CD14-positive monocyte (primary cell): ENCODE results near the gene RAB25. TPM values are rescaled to one million over a fixed set of nuclear protein-coding genes. Genes with fewer than 3 reads are reported as not detected.
A peak's percentile ranks its signal among the peaks of the same experiment; 100 is the strongest.

Experiments
- DNase-seq, 3 donors: peaks; one replicate each; pipeline ENCODE4 v3.0.0-alpha.2; 2011 to 2022
- H2AFZ ChIP-seq: 2 replicates; pipeline ENCODE4 v1.6.0; 2012; ENCODE audit warnings: mild to moderate bottlenecking, low read depth, low read length, inconsistent platforms; ENCODE audit not compliant: insufficient read depth, poor library complexity, severe bottlenecking
- H3K27ac ChIP-seq, 2 donors: 1 replicate in 1 of 2; 2 replicates in 1 of 2; pipeline ENCODE4 v1.5.1; 2012 to 2013; ENCODE audit warnings: low read length in 2 of 2, control low read depth in 1 of 2, inconsistent platforms in 1 of 2, low read depth in 1 of 2, mild to moderate bottlenecking in 1 of 2
- H3K27me3 ChIP-seq, 2 donors: one replicate each; pipeline versions ENCODE4 v1.6.0 to v1.6.1; 2011 to 2013; ENCODE audit warnings: low read length in 2 of 2; ENCODE audit not compliant: control insufficient read depth in 2 of 2, insufficient read depth in 2 of 2
- H3K36me3 ChIP-seq, 2 donors: replicated peaks in 1 of 2; 1 replicate in 1 of 2; 2 replicates in 1 of 2; pipeline versions ENCODE4 v1.5.1 to v1.6.1; 2012 to 2013; ENCODE audit warnings: low read length in 2 of 2, control low read depth in 1 of 2, inconsistent platforms in 1 of 2, mild to moderate bottlenecking in 1 of 2; ENCODE audit not compliant: insufficient read depth in 2 of 2, control insufficient read depth in 1 of 2
- H3K4me1 ChIP-seq, 2 donors: 1 replicate in 1 of 2; 2 replicates in 1 of 2; pipeline versions ENCODE4 v1.5.1 to v1.6.1; 2012 to 2013; ENCODE audit warnings: low read length in 2 of 2, control low read depth in 1 of 2, inconsistent platforms in 1 of 2, mild to moderate bottlenecking in 1 of 2, moderate library complexity in 1 of 2; ENCODE audit not compliant: insufficient read depth in 2 of 2, control insufficient read depth in 1 of 2
- H3K4me2 ChIP-seq: replicated peaks from 2 replicates; pipeline ENCODE3; 2012; ENCODE audit warnings: low read length, moderate library complexity, mild to moderate bottlenecking; ENCODE audit not compliant: poor library complexity, severe bottlenecking; ENCODE audit errors: extremely low read depth
- H3K4me3 ChIP-seq, 3 experiments: fragments of 200-600 bp in 1 of 3; sonication (generic) in 1 of 3; replicated peaks in 1 of 3; 1 replicate in 2 of 3; 2 replicates in 1 of 3; pipeline ENCODE4 v1.5.1; 2011 to 2013; ENCODE audit warnings: low read length in 3 of 3, mild to moderate bottlenecking in 3 of 3, control low read depth in 2 of 3, low read depth in 2 of 3, inconsistent platforms in 1 of 3, moderate library complexity in 1 of 3
- H3K79me2 ChIP-seq: 2 replicates; pipeline ENCODE4 v1.6.0; 2012; ENCODE audit warnings: mild to moderate bottlenecking, control low read depth, inconsistent platforms, low read length, moderate library complexity; ENCODE audit not compliant: insufficient read depth
- H3K9ac ChIP-seq: 2 replicates; pipeline ENCODE4 v1.6.0; 2017; ENCODE audit warnings: low read length, mild to moderate bottlenecking; ENCODE audit not compliant: insufficient read depth, poor library complexity, severe bottlenecking
- H3K9me3 ChIP-seq, 2 donors: replicated peaks in 1 of 2; 1 replicate in 1 of 2; 2 replicates in 1 of 2; pipeline versions ENCODE4 v1.5.1 to v1.6.1; 2012 to 2013; ENCODE audit warnings: low read length in 2 of 2, control low read depth in 1 of 2; ENCODE audit not compliant: control insufficient read depth in 1 of 2, insufficient read depth in 1 of 2
- H4K20me1 ChIP-seq: 2 replicates; pipeline ENCODE4 v1.6.0; 2012; ENCODE audit warnings: mild to moderate bottlenecking, low read length, control low read depth, moderate library complexity; ENCODE audit not compliant: insufficient read depth
- H3K27ac Mint-ChIP-seq, 7 donors: one replicate each; pipeline ENCODE4 v1.8.0; 2020; ENCODE audit warnings: mild to moderate bottlenecking in 7 of 7, mixed read lengths in 7 of 7, moderate library complexity in 6 of 7, inconsistent platforms in 2 of 7
- H3K27me3 Mint-ChIP-seq, 3 donors: one replicate each; pipeline ENCODE4 v1.8.0; 2021 to 2022; ENCODE audit warnings: low read depth in 3 of 3, mild to moderate bottlenecking in 3 of 3, mixed read lengths in 3 of 3, moderate library complexity in 3 of 3, inconsistent platforms in 1 of 3
- H3K36me3 Mint-ChIP-seq, 2 donors: one replicate each; pipeline ENCODE4 v1.8.0; 2020; ENCODE audit warnings: mixed read lengths in 2 of 2, inconsistent platforms in 1 of 2, mild to moderate bottlenecking in 1 of 2
- H3K4me1 Mint-ChIP-seq: one replicate; pipeline ENCODE4 v1.8.0; 2020; ENCODE audit warnings: mild to moderate bottlenecking, mixed read lengths
- H3K4me3 Mint-ChIP-seq, 2 donors: one replicate each; pipeline ENCODE4 v1.8.0; 2020; ENCODE audit warnings: mild to moderate bottlenecking in 2 of 2, mixed read lengths in 2 of 2, moderate library complexity in 1 of 2
- H3K9me3 Mint-ChIP-seq, 7 donors: one replicate each; pipeline ENCODE4 v1.8.0; 2020 to 2022; ENCODE audit warnings: mixed read lengths in 7 of 7, mild to moderate bottlenecking in 6 of 7, moderate library complexity in 6 of 7, inconsistent platforms in 2 of 7
- WGBS: methylation state at CpG from one replicate; pipeline ENCODE4 v1.1.5; 2013; ENCODE audit warnings: missing lambda C conversion rate; ENCODE audit not compliant: insufficient coverage; 5-methylcytosine and 5-hydroxymethylcytosine counted together
- intact Hi-C, 2 donors: fragments of 100-400 bp; cut with micrococcal nuclease; formaldehyde crosslinking; loops; one replicate each; pipeline versions ENCODE4 v1.15.0 to v1.15.1; 2023
- polyA plus RNA-seq, 3 donors: library from polyadenylated mRNA; depleted of rRNA in 1 of 3; unstranded in 2 of 3; stranded (reverse) in 1 of 3; fragments of 300-500 nt in 2 of 3; fragments of >200 nt in 1 of 3; fragmentation: Illumina TruSeq in 2 of 3; gene quantifications; 1 replicate in 2 of 3; 2 replicates in 1 of 3; pipeline ENCODE4 v1.2.3, GENCODE V29; 2012 to 2021
- TF ChIP-seq, protein P1 (sequence below): fragments of 200-600 bp; IDR thresholded peaks from one replicate; pipeline ENCODE4 v1.8.0; 2022; ENCODE audit warnings: antibody characterized with exemption, mild to moderate bottlenecking

Gene RAB25
- polyA plus RNA-seq, 3 donors, result 0.23 TPM; not detected in 2

DNA sequence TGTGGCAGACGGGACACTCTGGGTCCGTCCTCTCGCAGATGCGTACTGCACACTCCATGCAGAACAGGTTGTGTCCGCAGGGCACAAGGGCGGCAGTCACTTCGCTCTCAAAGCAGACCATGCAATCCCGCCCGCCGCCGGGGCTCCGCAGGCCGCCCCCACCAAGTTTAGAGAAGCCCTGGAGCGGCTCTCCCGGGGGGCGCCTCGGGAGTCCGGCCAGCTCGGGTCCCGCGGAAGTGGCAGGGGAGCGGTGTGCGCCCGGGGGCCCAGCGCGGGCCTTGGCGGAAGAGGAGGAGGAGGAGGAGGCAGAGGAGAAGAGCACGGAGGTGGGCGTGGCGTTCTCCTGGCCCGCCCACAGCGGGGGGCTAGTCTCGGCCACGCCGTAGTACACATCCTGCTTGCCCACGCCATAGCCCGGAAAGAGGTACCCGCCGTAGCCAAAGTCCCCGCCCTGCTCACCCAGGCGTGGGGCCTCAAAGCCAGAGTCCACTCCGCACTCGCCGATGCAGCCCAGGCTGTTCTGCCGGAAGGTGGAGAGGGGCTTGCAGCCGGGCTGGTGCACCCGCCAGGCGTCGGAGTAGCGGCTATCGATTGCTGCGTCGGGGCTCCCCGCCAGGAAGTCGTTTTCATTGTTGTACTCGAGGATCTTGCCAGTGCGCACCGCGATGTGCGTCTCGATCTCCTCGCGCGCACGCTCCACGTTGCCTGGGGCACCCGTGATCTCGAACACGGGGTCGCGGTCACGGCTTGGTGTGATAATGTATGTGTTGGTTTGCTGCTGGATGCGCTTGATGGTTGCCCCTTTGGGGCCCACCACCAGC is 15.9 kb downstream of the RAB25 start:
- Histone ChIP-seq H3K27me3 (peaks cover 24 to 70% of the 10 kb centered on the region in 2 donors), H2AFZ (peak overlapping the region; percentile 68), H3K27ac (no peak overlapping the region), H3K4me3 (peak overlapping the region in 1 of 3 experiments; percentile 63), H3K36me3 (no peaks in the 10 kb centered on the region), H3K4me2 (peak overlapping the region; percentile 71), H3K79me2 (no peaks in the 10 kb centered on the region), H3K9ac (peak overlapping the region; percentile 32), H3K9me3 (no peaks in the 10 kb centered on the region), H3K4me1 (peaks cover 12 to 20% of the 10 kb centered on the region in 2 donors), H4K20me1 (no peaks in the 10 kb centered on the region)
- 62% methylated on average over 53 of the region's 73 CpGs for WGBS
- peak overlapping the region; percentile 43 to 73 for H3K4me3 Mint-ChIP-seq
- intact Hi-C loops, result loop anchor here in 1 of 2 donors (10.0 kb wide), 1 partner anchor 238 kb away; no protein-coding TSS in a partner anchor
- DNase-seq, result no peak
- H3K27me3 Mint-ChIP-seq, result peaks cover 66 to 80% (median 70%) of the 10 kb centered on the region in 3 donors
- H3K27ac Mint-ChIP-seq, result no peak overlapping the region
- H3K36me3 Mint-ChIP-seq, result peaks cover 0 to 2% of the 10 kb centered on the region in 2 donors
- H3K9me3 Mint-ChIP-seq, result peaks cover 0 to 16% (median 0%) of the 10 kb centered on the region in 7 donors
- peaks cover 21% of the 10 kb centered on the region for H3K4me1 Mint-ChIP-seq
- TF ChIP-seq, protein P1, sequence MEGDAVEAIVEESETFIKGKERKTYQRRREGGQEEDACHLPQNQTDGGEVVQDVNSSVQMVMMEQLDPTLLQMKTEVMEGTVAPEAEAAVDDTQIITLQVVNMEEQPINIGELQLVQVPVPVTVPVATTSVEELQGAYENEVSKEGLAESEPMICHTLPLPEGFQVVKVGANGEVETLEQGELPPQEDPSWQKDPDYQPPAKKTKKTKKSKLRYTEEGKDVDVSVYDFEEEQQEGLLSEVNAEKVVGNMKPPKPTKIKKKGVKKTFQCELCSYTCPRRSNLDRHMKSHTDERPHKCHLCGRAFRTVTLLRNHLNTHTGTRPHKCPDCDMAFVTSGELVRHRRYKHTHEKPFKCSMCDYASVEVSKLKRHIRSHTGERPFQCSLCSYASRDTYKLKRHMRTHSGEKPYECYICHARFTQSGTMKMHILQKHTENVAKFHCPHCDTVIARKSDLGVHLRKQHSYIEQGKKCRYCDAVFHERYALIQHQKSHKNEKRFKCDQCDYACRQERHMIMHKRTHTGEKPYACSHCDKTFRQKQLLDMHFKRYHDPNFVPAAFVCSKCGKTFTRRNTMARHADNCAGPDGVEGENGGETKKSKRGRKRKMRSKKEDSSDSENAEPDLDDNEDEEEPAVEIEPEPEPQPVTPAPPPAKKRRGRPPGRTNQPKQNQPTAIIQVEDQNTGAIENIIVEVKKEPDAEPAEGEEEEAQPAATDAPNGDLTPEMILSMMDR, result no peak

DNA sequence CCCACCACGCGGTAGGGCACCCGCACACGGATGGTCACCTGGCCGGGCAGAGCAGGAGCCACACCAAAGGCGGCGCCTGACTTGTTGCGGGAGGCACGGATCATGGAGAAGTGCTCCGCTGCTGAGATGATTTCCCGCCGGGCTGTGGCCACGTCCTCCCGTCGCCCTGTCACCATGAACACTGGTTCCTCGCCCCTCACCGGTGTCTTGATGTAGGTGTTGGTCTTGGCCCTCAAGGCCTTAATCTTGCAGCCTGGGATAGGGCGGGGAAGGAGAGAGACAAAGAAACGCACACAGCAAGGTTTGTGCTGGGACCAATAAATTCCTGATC is 16.4 kb downstream of the RAB25 start:
- TF ChIP-seq, protein P1, result no peak
- intact Hi-C loops, result loop anchor here in 1 of 2 donors (10.0 kb wide), 1 partner anchor 237 kb away; no protein-coding TSS in a partner anchor
- Histone ChIP-seq H3K36me3 (no peaks in the 10 kb centered on the region), H3K4me2 (no peak overlapping the region), H3K9ac (no peak overlapping the region), H3K4me1 (peaks cover 18 to 25% of the 10 kb centered on the region in 2 donors), H3K27me3 (peaks cover 25 to 76% of the 10 kb centered on the region in 2 donors), H3K27ac (no peak overlapping the region), H3K79me2 (no peaks in the 10 kb centered on the region), H3K4me3 (no peak overlapping the region), H3K9me3 (no peaks in the 10 kb centered on the region), H4K20me1 (no peaks in the 10 kb centered on the region), H2AFZ (no peak overlapping the region)
- DNase-seq, result no peak
- peak overlapping the region; percentile 43 to 73 for H3K4me3 Mint-ChIP-seq
- H3K27me3 Mint-ChIP-seq, result peaks cover 66 to 81% (median 73%) of the 10 kb centered on the region in 3 donors
- H3K27ac Mint-ChIP-seq, result no peak overlapping the region
- WGBS, result 93% methylated on average over 10 of the region's 19 CpGs
- peaks cover 0 to 2% of the 10 kb centered on the region in 2 donors for H3K36me3 Mint-ChIP-seq
- H3K4me1 Mint-ChIP-seq, result peaks cover 22% of the 10 kb centered on the region
- H3K9me3 Mint-ChIP-seq, result peaks cover 0 to 16% (median 0%) of the 10 kb centered on the region in 7 donors
